ENCODE results near the gene CDKN1C.

DNA sequence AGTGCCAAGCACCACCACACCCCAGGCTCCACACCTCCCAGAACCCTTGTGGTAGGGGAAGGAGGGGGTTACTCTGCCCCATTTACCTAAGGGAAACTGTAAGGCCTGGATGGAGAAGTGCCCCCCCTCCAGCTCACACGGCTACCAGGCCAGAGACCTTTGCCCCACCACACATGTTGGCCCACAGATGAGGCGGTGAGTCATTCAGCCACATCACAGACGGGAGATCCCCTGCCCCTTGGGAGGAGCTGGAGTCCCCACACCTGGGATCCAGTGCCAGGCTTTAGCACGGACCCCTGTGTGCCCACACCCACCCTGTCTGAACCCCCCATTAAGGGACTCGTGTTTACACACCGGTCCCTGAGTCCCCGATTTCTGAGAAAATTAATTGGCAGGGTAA is 24.9 kb downstream of the CDKN1C start:
- TF ChIP-seq EZH2 (IDR thresholded peaks at IDR 0.05; ENCODE audit: borderline replicate concordance, insufficient read depth, low read length, poor library complexity, severe bottlenecking), result no peak
- no peak for TF ChIP-seq MXI1 (conservative IDR thresholded peaks at IDR 0.05; ENCODE audit: poor library complexity, severe bottlenecking)
- TF ChIP-seq, protein P1, sequence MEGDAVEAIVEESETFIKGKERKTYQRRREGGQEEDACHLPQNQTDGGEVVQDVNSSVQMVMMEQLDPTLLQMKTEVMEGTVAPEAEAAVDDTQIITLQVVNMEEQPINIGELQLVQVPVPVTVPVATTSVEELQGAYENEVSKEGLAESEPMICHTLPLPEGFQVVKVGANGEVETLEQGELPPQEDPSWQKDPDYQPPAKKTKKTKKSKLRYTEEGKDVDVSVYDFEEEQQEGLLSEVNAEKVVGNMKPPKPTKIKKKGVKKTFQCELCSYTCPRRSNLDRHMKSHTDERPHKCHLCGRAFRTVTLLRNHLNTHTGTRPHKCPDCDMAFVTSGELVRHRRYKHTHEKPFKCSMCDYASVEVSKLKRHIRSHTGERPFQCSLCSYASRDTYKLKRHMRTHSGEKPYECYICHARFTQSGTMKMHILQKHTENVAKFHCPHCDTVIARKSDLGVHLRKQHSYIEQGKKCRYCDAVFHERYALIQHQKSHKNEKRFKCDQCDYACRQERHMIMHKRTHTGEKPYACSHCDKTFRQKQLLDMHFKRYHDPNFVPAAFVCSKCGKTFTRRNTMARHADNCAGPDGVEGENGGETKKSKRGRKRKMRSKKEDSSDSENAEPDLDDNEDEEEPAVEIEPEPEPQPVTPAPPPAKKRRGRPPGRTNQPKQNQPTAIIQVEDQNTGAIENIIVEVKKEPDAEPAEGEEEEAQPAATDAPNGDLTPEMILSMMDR (IDR thresholded peaks at IDR 0.05; ENCODE audit: poor library complexity, severe bottlenecking), result no peak
- no peak for TF ChIP-seq RAD21 (conservative IDR thresholded peaks at IDR 0.05)

Measured in neural cell (in vitro differentiated cells).